GM18873 (cell line): ENCODE data around the gene KIR2DL3.
"Not testable (repeated sequence)": the region's sequence is repeated elsewhere in the genome, so short reads cannot be mapped to it uniquely, and the experiment has no call there.

ENCODE experiments used
- ATAC-seq: cut with Tn5 transposase; IDR thresholded peaks from one replicate; pipeline ENCODE4 v1.9.1; 2021; ENCODE audit warnings: mild to moderate bottlenecking, moderate library complexity, moderate number of reproducible peaks; ENCODE audit not compliant: unreplicated experiment, low FRiP score

The KIR2DL3 gene

GRCh38 chr19:54738306-54738705, at the start of gene KIR2DL3:
TSS of gene KIR2DL3 (plus strand) at chr19:54738513. CDS start at chr19:54738546, 33 bp downstream.
- not testable (repeated sequence) for ATAC-seq

- ATAC-seq: no peak
Measured at GRCh38 chr19:54691582-54692297, 46.6 kb upstream of the KIR2DL3 start.

- no peak for ATAC-seq
Measured at GRCh38 chr19:54692298-54692615, 46.1 kb upstream of the KIR2DL3 start.

- ATAC-seq: no peak
Measured at GRCh38 chr19:54694648-54695047, 43.7 kb upstream of the KIR2DL3 start.

GRCh38 chr19:54696117-54696548, 42.2 kb upstream of the KIR2DL3 start:
- no peak for ATAC-seq

GRCh38 chr19:54696766-54697165, 41.5 kb upstream of the KIR2DL3 start:
- ATAC-seq: no peak

GRCh38 chr19:54697716-54698115, 40.6 kb upstream of the KIR2DL3 start:
- ATAC-seq: not testable (repeated sequence)

- no peak for ATAC-seq
Measured at GRCh38 chr19:54704928-54705327, 33.4 kb upstream of the KIR2DL3 start.

- no peak for ATAC-seq
Measured at GRCh38 chr19:54707962-54708361, 30.4 kb upstream of the KIR2DL3 start.

GRCh38 chr19:54708781-54709180, 29.5 kb upstream of the KIR2DL3 start:
- no peak for ATAC-seq

GRCh38 chr19:54709212-54709948, 28.9 kb upstream of the KIR2DL3 start:
- no peak for ATAC-seq

GRCh38 chr19:54709956-54710355, 28.4 kb upstream of the KIR2DL3 start:
- not testable (repeated sequence) for ATAC-seq

GRCh38 chr19:54724142-54724541, 14.2 kb upstream of the KIR2DL3 start, which contains the start of gene KIR3DL3:
TSS of gene KIR3DL3 (plus strand) at chr19:54724442. CDS start at chr19:54724497, 55 bp downstream.
- ATAC-seq: no peak

- no peak for ATAC-seq
Measured at GRCh38 chr19:54724644-54725043, 13.7 kb upstream of the KIR2DL3 start.

- ATAC-seq: no peak
Measured at GRCh38 chr19:54725321-54725720, 13.0 kb upstream of the KIR2DL3 start.

- ATAC-seq: no peak
Measured at GRCh38 chr19:54727562-54727961, 10.8 kb upstream of the KIR2DL3 start.

GRCh38 chr19:54728167-54728566, 10.1 kb upstream of the KIR2DL3 start:
- no peak for ATAC-seq

GRCh38 chr19:54729416-54730188, 8.7 kb upstream of the KIR2DL3 start:
- ATAC-seq: no peak

- ATAC-seq: no peak
Measured at GRCh38 chr19:54731191-54731590, 7.1 kb upstream of the KIR2DL3 start.

- no peak for ATAC-seq
Measured at GRCh38 chr19:54738715-54739114, 402 bp downstream of the KIR2DL3 start.
